GM20431 (cell line): ENCODE results near the gene BMP2.

Source experiments
- in situ Hi-C: fragments of 300-500 bp; cut with MseI, MboI; formaldehyde crosslinking; loops from one replicate; pipeline ENCODE4 v1.15.0; 2020; ENCODE audit warnings: low sequenced_read_pairs; ENCODE audit not compliant: unreplicated experiment

BMP2 gene

GRCh38 chr20:6766433-6766832 is 1.1 kb upstream of the BMP2 start:
- in situ Hi-C loops = loop anchor here (25.0 kb wide), 1 partner anchor 521 kb away; no protein-coding TSS in a partner anchor

GRCh38 chr20:6767126-6767535 is 355 bp upstream of the BMP2 start:
- in situ Hi-C loops = loop anchor here (25.0 kb wide), 1 partner anchor 520 kb away; no protein-coding TSS in a partner anchor

GRCh38 chr20:6768228-6769140 is 998 bp downstream of the BMP2 start:
- in situ Hi-C loops = loop anchor here (25.0 kb wide), 1 partner anchor 519 kb away; no protein-coding TSS in a partner anchor

- in situ Hi-C loops = loop anchor here (25.0 kb wide), 1 partner anchor 517 kb away; no protein-coding TSS in a partner anchor
Observed at GRCh38 chr20:6769903-6770785, 2.7 kb downstream of the BMP2 start.

DNA sequence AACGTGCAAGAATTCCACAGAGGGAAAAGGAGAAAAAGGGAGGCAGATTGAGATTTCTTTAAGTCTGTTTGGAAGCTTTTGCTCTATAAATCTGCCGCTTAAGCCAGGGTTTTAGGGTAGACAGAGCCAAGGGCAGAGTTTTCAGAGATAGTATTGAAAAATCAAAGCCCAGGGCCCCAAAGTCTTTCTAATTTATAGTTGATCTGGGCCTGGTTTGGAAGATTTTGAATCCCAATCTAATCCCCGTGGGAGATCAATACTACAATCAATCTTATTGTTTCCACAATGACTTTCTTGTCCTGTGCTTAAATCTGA is 3.3 kb downstream of the BMP2 start:
- in situ Hi-C loops = loop anchor here (25.0 kb wide), 1 partner anchor 517 kb away; no protein-coding TSS in a partner anchor

DNA sequence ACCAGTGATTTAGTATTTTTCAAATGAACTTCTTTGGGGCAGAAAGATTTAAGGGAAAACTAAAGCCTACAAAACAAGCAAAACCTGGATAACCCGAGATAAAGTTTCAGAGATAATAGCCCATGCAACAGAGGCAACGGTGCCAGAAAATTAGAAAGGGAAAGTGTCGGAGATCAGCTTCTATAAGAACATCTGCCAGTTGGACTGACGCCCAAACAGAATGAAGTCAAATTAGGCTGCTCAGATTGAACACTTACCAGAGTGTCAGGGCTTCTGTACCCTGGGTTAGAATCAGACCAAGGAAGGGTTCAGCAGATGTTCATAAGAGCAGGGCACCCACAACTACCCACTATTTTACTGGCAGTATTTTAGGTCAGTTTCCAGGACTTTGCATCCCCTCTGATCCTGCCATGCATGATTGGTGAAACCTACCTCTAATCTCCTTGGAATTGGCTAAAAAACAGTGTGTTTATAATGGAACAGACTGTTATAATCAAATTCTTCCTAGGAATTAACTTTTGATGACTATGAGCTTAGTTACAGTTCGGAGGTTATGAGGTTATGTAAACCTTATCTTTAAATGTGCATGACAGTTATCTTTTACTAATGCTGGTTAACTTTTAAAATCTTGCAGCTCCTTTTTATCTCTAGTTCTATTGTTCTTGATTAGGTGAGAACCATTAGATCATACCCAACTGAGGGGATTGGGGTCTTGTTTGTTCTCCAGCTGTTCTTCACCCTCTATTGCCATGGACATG is 13.1 kb downstream of the BMP2 start:
- in situ Hi-C loops = no loop called here

DNA sequence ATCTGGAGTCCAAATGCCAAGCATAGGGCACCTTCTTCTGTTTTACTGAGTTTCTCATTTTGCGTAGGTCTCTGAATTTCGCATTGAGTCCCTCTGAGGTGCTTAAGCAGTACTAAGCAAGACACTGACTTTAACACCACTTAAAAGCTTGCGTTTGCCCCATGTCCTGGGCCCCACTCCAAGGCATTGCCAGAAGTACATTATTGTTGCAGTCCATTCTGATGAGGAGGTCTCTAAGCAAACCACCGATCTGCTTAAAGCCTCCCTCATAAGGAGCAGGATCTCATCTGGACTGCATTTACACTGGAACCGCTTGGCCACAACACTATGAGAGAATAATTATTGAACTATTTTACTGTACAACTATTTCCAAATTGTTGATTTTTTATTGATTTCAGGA is 16.3 kb downstream of the BMP2 start:
- in situ Hi-C loops = no loop called here

DNA sequence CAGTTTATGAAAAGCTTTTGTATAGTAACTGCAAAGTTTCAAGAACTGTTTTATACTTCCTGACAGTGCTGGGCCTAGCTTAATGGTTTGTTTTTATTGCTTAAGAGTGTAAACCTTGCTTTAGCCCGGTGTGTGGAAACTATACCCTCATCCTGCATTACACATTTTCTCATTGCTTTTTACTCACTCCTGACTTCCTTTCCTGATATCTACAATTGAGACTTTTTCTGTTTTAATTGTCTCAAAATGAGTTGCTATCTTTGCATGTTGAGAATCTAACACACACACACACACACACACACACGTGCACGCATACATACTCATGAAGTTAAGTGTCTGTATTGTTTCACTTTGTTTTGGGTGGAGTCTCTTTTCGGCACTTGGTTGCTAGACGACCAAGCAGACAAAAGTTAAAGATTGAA is 16.7 kb downstream of the BMP2 start:
- in situ Hi-C loops = no loop called here

GRCh38 chr20:6784767-6785166 is 17.3 kb downstream of the BMP2 start:
- in situ Hi-C loops = no loop called here

GRCh38 chr20:6786548-6786947 is 19.1 kb downstream of the BMP2 start:
- in situ Hi-C loops = no loop called here

GRCh38 chr20:6792789-6793188 is 25.3 kb downstream of the BMP2 start:
- in situ Hi-C loops = no loop called here

GRCh38 chr20:6802227-6802626 is 34.7 kb downstream of the BMP2 start:
- in situ Hi-C loops = no loop called here

- in situ Hi-C loops = no loop called here
Observed at GRCh38 chr20:6806275-6806674, 38.8 kb downstream of the BMP2 start.

DNA sequence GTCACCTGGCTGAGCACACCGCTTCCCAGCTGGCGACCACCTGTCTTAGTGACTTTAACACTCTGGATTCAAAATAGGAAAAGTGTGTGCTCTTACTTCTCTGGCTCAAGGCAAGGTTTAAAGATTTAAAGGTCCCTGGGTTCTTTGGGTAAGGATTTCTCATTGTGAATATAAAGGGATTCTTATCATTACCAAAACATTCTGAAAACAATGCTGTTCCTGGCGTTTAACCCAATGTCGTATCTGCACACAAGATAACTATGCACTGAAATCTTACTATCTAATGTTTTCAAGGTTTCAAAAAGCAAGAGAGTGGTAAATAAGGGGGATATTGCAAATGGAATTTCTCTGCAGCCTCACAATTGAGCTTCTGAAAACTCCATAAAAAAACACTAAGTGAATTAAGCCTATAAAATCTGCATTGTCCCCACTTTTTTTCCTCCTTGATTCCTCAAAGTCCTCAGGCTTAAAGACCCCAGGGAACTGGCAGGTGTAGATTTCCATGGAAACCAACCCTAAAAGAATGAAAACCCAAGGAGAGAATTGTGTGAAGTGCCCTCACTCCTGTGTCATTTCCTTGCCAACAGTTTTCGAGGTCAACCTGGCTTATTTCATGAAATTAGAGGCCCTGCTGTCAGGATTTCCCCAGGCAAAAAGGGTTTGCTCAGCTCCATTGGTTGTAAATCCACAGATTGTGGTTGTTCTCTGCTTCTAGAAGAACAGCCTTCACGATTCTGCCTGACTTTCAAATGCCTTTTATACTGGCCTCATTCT is 44.0 kb downstream of the BMP2 start:
- in situ Hi-C loops = no loop called here

DNA sequence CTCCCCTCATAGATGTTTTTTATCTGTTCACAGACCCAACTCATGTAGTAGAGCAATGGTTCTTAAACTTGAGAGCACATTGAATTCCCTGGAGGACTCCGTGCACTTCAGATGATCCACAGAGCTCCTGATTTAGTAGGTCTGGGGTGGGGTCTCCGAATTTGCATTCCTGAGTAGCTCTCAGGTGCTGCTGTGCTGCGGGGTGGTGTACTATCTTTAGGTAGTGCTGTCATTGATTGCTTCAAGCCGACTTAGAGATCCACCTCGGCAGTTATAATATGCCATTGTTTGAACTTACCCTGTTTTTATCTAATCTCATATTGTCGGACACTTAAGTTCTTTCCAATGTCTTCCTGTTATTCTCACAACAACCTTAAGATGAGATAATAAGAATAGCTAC is 45.0 kb downstream of the BMP2 start:
- in situ Hi-C loops = no loop called here

GRCh38 chr20:6814945-6815344 is 47.5 kb downstream of the BMP2 start:
- in situ Hi-C loops = no loop called here

GRCh38 chr20:6818033-6818808 is 50.7 kb downstream of the BMP2 start:
- in situ Hi-C loops = no loop called here

DNA sequence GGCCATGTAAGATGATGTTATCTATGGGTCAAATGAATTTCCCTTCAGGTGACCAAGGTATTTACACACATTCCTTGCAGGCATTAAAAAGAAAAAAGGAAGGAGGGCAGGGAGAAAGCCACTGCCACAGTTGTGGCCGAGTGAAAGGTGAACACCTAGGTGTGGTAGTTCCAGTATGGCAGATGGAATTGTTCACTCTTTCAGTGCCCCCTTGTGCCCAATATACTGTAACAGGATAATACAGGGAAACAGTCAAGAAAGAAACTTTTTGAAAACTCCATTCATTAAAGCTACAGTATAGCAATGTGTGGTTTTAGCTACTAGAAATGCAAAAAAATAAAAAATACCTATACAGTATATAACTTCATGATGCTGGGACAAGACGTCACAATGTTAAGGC is 52.1 kb downstream of the BMP2 start:
- in situ Hi-C loops = no loop called here

GRCh38 chr20:6824401-6824800 is 56.9 kb downstream of the BMP2 start:
- in situ Hi-C loops = no loop called here
